HCT116 (cell line): Measurements from ENCODE around the gene TIAM2. TPM values are rescaled to one million over a fixed set of nuclear protein-coding genes. Genes with fewer than 3 reads are reported as not detected.

ENCODE experiments used
- ATAC-seq: fragments of 200-7000 bp; cut with Tn5 transposase; 2 replicates; pipeline ENCODE4 v1.9.1; 2020; ENCODE audit warnings: mild to moderate bottlenecking, moderate library complexity
- BruUV-seq: library from RNA; stranded (reverse); fragments of 400-500 nt; replicated peaks from 2 replicates; lab custom pipeline; 2021; lab: Mats Ljungman, UMichigan
- CTCF ChIA-PET: fragments of 300-600 bp; sonication (Branson Sonifier 250); formaldehyde crosslinking; loops from one replicate; lab custom pipeline; 2021; ENCODE audit warnings: antibody characterized with exemption; lab: Charles Lee
- POLR2A ChIA-PET: fragments of 300-600, 350-600 bp; sonication (Branson Sonifier 250); formaldehyde crosslinking; loops from one replicate; lab custom pipeline; 2021; ENCODE audit warnings: antibody characterized with exemption; lab: Charles Lee
- RAD21 ChIA-PET, 2 experiments: fragments of 300-600 bp; sonication (Branson Sonifier 250); formaldehyde crosslinking; loops; one replicate each; lab custom pipeline; 2023; ENCODE audit warnings: low total read pairs in 2 of 2; ENCODE audit not compliant: uncharacterized antibody in 2 of 2, unreplicated experiment in 2 of 2, low non-redundant PET in 1 of 2; lab: Charles Lee
- DNase-seq: peaks from one replicate; pipeline ENCODE4 v3.0.0-alpha.2; 2010; ENCODE audit warnings: low read depth, low spot score
- H2AFZ ChIP-seq: fragments of 200-600 bp; shearing (Covaris generic), sonication (generic); 2 replicates; pipeline ENCODE4 v1.6.1; 2017; ENCODE audit warnings: low read depth, mixed run types, mixed read lengths, antibody characterized with exemption, low read length; ENCODE audit not compliant: poor library complexity, severe bottlenecking
- H3K27ac ChIP-seq: 2 replicates; pipeline ENCODE4 v1.5.1; 2012; ENCODE audit warnings: low read depth, low read length
- H3K27me3 ChIP-seq: fragments of 200-600 bp; sonication (generic); 2 replicates; pipeline ENCODE4 v1.6.1; 2016; ENCODE audit warnings: mixed run types, low read length, mixed read lengths; ENCODE audit not compliant: insufficient read depth
- H3K36me3 ChIP-seq, 2 experiments: fragments of 200-500 bp in 1 of 2; fragments of 200-600 bp in 1 of 2; sonication (Bioruptor generic) in 1 of 2; sonication (generic) in 1 of 2; 2 replicates each; pipeline versions ENCODE4 v1.5.1 to v1.6.1; 2014 to 2016; ENCODE audit warnings: low read length in 2 of 2, inconsistent platforms in 1 of 2, mixed read lengths in 1 of 2, mixed run types in 1 of 2; ENCODE audit not compliant: insufficient read depth in 2 of 2, control insufficient read depth in 1 of 2
- H3K4me1 ChIP-seq, 2 experiments: fragments of 200-600 bp in 1 of 2; sonication (generic) in 1 of 2; 2 replicates each; pipeline versions ENCODE4 v1.5.1 to v1.6.1; 2012 to 2017; ENCODE audit warnings: low read length in 2 of 2, inconsistent platforms in 1 of 2, mild to moderate bottlenecking in 1 of 2, mixed read lengths in 1 of 2, mixed run types in 1 of 2, moderate library complexity in 1 of 2; ENCODE audit not compliant: insufficient read depth in 2 of 2, control insufficient read depth in 1 of 2
- H3K4me2 ChIP-seq: fragments of 200-600 bp; sonication (generic); 2 replicates; pipeline ENCODE4 v1.6.1; 2017; ENCODE audit warnings: mixed run types, low read length, mixed read lengths
- H3K4me3 ChIP-seq, 2 experiments: fragments of 200-600 bp in 1 of 2; sonication (generic) in 1 of 2; replicated peaks in 1 of 2; 2 replicates each; pipeline ENCODE4 v1.5.1; 2011 to 2016; ENCODE audit warnings: low read length in 2 of 2, control low read depth in 1 of 2, low read depth in 1 of 2, mild to moderate bottlenecking in 1 of 2, mixed read lengths in 1 of 2, mixed run types in 1 of 2
- H3K79me2 ChIP-seq: fragments of 200-600 bp; sonication (generic); 2 replicates; pipeline ENCODE4 v1.6.1; 2017; ENCODE audit warnings: mild to moderate bottlenecking, mixed run types, low read length, moderate library complexity, mixed read lengths; ENCODE audit not compliant: insufficient read depth
- H3K9ac ChIP-seq: fragments of 200-600 bp; sonication (generic); 2 replicates; pipeline ENCODE4 v1.6.1; 2016; ENCODE audit warnings: low read length, mixed read lengths
- H3K9me2 ChIP-seq: fragments of 200-600 bp; sonication (generic), shearing (Covaris generic); 2 replicates; pipeline ENCODE4 v1.6.1; 2017; ENCODE audit warnings: mixed run types, mild to moderate bottlenecking, moderate library complexity; ENCODE audit not compliant: insufficient read depth
- H3K9me3 ChIP-seq, 2 experiments: fragments of 200-500 bp in 1 of 2; fragments of 200-600 bp in 1 of 2; sonication (Bioruptor generic) in 1 of 2; sonication (generic) in 1 of 2; 2 replicates each; pipeline ENCODE4 v1.6.1; 2014 to 2017; ENCODE audit warnings: low read length in 2 of 2, mixed read lengths in 2 of 2, inconsistent platforms in 1 of 2, low read depth in 1 of 2, mild to moderate bottlenecking in 1 of 2, mixed run types in 1 of 2, moderate library complexity in 1 of 2; ENCODE audit not compliant: control insufficient read depth in 1 of 2, insufficient read depth in 1 of 2
- H4K20me1 ChIP-seq: fragments of 200-600 bp; sonication (generic), shearing (Covaris generic); 2 replicates; pipeline ENCODE4 v1.6.1; 2017; ENCODE audit warnings: mixed run types, mild to moderate bottlenecking, moderate library complexity; ENCODE audit not compliant: insufficient read depth
- ATF3 ChIP-seq: IDR thresholded peaks from 2 replicates; pipeline ENCODE4 v1.6.1; 2012
- CEBPB ChIP-seq: IDR thresholded peaks from 2 replicates; pipeline ENCODE4 v1.6.1; 2012; ENCODE audit warnings: low read depth
- CTCF ChIP-seq, 3 experiments: fragments of 200-600 bp in 1 of 3; sonication (generic) in 1 of 3; IDR thresholded peaks in 2 of 3; conservative IDR thresholded peaks in 1 of 3; 2 replicates each; pipeline ENCODE4 v1.5.1; 2012 to 2017; ENCODE audit warnings: low read depth in 2 of 3, low read length in 2 of 3, antibody characterized with exemption in 1 of 3, borderline replicate concordance in 1 of 3, control low read depth in 1 of 3, mild to moderate bottlenecking in 1 of 3, mixed read lengths in 1 of 3, mixed run types in 1 of 3, moderate library complexity in 1 of 3; ENCODE audit not compliant: insufficient read depth in 1 of 3
- ELF1 ChIP-seq: IDR thresholded peaks from 2 replicates; pipeline ENCODE4 v1.6.1; 2012; ENCODE audit warnings: low read depth, borderline replicate concordance
- EZH2phosphoT487 ChIP-seq: fragments of 200-600 bp; IDR thresholded peaks from 2 replicates; pipeline ENCODE4 v1.6.1; 2018; ENCODE audit warnings: antibody characterized with exemption, borderline replicate concordance
- FOSL1 ChIP-seq: IDR thresholded peaks from 2 replicates; pipeline ENCODE4 v1.6.1; 2012; ENCODE audit warnings: low read depth
- JUND ChIP-seq: IDR thresholded peaks from 2 replicates; pipeline ENCODE4 v1.6.1; 2012
- MAX ChIP-seq: IDR thresholded peaks from 2 replicates; pipeline ENCODE4 v1.6.1; 2012
- POLR2A ChIP-seq: IDR thresholded peaks from 2 replicates; pipeline ENCODE4 v1.7.0; 2011; ENCODE audit warnings: borderline replicate concordance; ENCODE audit not compliant: insufficient read depth, insufficient read length; ENCODE audit errors: extremely low read depth
- RAD21 ChIP-seq: IDR thresholded peaks from 2 replicates; pipeline ENCODE4 v1.6.1; 2012; ENCODE audit warnings: low read depth, mild to moderate bottlenecking
- SIN3A ChIP-seq: IDR thresholded peaks from 2 replicates; pipeline ENCODE4 v1.6.1; 2012; ENCODE audit warnings: low read depth
- SP1 ChIP-seq: IDR thresholded peaks from 2 replicates; pipeline ENCODE4 v1.6.1; 2012; ENCODE audit warnings: low read depth
- SRF ChIP-seq: IDR thresholded peaks from 2 replicates; pipeline ENCODE4 v1.6.1; 2012; ENCODE audit warnings: low read depth
- TCF7L2 ChIP-seq: IDR thresholded peaks from 2 replicates; pipeline ENCODE4 v1.7.0; 2011; ENCODE audit warnings: borderline replicate concordance, inconsistent platforms; ENCODE audit not compliant: insufficient read depth, insufficient read length; ENCODE audit errors: extremely low read depth
- YY1 ChIP-seq: IDR thresholded peaks from 2 replicates; pipeline ENCODE4 v1.6.1; 2011; ENCODE audit warnings: low read length, low read depth, moderate library complexity, mild to moderate bottlenecking; ENCODE audit not compliant: insufficient replicate concordance; ENCODE audit errors: extremely low read depth
- ZFX ChIP-seq: fragments of 450-650 bp; IDR thresholded peaks from 2 replicates; pipeline ENCODE4 v1.6.1; 2017
- ZNF274 ChIP-seq: fragments of 200-500 bp; sonication (Bioruptor generic); IDR thresholded peaks from 2 replicates; pipeline ENCODE4 v1.6.1; 2014; ENCODE audit warnings: mild to moderate bottlenecking, low read depth, low read length, inconsistent platforms
- intact Hi-C: fragments of 100-400 bp; cut with micrococcal nuclease; formaldehyde crosslinking; loops from 2 replicates; pipeline ENCODE4 v1.10.0; 2022
- total RNA-seq: library from RNA; stranded (reverse); gene quantifications from one replicate; pipeline ENCODE4 v1.2.1, GENCODE V29; 2021; ENCODE audit not compliant: unreplicated experiment
- TF ChIP-seq, protein P1 (sequence below): IDR thresholded peaks from 2 replicates; pipeline ENCODE4 v1.6.1; 2012; ENCODE audit warnings: low read depth
- TF ChIP-seq, protein P2 (sequence below): IDR thresholded peaks from 2 replicates; pipeline ENCODE4 v1.6.1; 2011; ENCODE audit warnings: mild to moderate bottlenecking, low read length, moderate library complexity; ENCODE audit not compliant: insufficient replicate concordance; ENCODE audit errors: extremely low read depth

Gene TIAM2
- total RNA-seq, 1 experiment from 2014 or later = 9.4 TPM

GRCh38 chr6:155107432-155108069 lies 112.4 kb downstream of the TIAM2 start:
- H3K36me3 ChIP-seq = no peaks in the 10 kb centered on the region
- peaks cover 0 to 4% of the 10 kb centered on the region in 2 experiments; a peak in 2 of 4 replicates for H3K4me1 ChIP-seq
- no peaks in the 10 kb centered on the region for H3K27me3 ChIP-seq
- ATAC-seq (no peak), DNase-seq (no peak)
- no peak overlapping the region for H3K9ac ChIP-seq
- no peak overlapping the region for H3K4me2 ChIP-seq
- no peak overlapping the region for H2AFZ ChIP-seq
- no peak overlapping the region for H3K27ac ChIP-seq
- no peak overlapping the region for H3K4me3 ChIP-seq
- ChIA-PET CTCF (no interaction called here), POLR2A (no interaction called here), RAD21 (no interaction called here)
- H3K9me3 ChIP-seq = no peaks in the 10 kb centered on the region
- H3K9me2 ChIP-seq = no peaks in the 10 kb centered on the region
- H4K20me1 ChIP-seq = no peaks in the 10 kb centered on the region
- TF ChIP-seq TCF7L2 (no peak), JUND (no peak), FOSL1 (no peak), MAX (no peak), YY1 (no peak), RAD21 (no peak), ZNF274 (no peak), CEBPB (no peak), SRF (no peak), SP1 (no peak), SIN3A (no peak), ATF3 (no peak), ELF1 (no peak), ZFX (no peak), EZH2phosphoT487 (no peak), CTCF (IDR thresholded peaks at IDR 0.05 in 2 of 3, conservative IDR thresholded peaks at IDR 0.05 in 1 of 3; ENCODE audit: borderline replicate concordance in 1 of 3, insufficient read depth in 1 of 3, low read depth in 2 of 3, low read length in 2 of 3) (no peak), POLR2A (no peak)
- TF ChIP-seq, protein P1, sequence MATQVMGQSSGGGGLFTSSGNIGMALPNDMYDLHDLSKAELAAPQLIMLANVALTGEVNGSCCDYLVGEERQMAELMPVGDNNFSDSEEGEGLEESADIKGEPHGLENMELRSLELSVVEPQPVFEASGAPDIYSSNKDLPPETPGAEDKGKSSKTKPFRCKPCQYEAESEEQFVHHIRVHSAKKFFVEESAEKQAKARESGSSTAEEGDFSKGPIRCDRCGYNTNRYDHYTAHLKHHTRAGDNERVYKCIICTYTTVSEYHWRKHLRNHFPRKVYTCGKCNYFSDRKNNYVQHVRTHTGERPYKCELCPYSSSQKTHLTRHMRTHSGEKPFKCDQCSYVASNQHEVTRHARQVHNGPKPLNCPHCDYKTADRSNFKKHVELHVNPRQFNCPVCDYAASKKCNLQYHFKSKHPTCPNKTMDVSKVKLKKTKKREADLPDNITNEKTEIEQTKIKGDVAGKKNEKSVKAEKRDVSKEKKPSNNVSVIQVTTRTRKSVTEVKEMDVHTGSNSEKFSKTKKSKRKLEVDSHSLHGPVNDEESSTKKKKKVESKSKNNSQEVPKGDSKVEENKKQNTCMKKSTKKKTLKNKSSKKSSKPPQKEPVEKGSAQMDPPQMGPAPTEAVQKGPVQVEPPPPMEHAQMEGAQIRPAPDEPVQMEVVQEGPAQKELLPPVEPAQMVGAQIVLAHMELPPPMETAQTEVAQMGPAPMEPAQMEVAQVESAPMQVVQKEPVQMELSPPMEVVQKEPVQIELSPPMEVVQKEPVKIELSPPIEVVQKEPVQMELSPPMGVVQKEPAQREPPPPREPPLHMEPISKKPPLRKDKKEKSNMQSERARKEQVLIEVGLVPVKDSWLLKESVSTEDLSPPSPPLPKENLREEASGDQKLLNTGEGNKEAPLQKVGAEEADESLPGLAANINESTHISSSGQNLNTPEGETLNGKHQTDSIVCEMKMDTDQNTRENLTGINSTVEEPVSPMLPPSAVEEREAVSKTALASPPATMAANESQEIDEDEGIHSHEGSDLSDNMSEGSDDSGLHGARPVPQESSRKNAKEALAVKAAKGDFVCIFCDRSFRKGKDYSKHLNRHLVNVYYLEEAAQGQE = no peak
- TF ChIP-seq, protein P2, sequence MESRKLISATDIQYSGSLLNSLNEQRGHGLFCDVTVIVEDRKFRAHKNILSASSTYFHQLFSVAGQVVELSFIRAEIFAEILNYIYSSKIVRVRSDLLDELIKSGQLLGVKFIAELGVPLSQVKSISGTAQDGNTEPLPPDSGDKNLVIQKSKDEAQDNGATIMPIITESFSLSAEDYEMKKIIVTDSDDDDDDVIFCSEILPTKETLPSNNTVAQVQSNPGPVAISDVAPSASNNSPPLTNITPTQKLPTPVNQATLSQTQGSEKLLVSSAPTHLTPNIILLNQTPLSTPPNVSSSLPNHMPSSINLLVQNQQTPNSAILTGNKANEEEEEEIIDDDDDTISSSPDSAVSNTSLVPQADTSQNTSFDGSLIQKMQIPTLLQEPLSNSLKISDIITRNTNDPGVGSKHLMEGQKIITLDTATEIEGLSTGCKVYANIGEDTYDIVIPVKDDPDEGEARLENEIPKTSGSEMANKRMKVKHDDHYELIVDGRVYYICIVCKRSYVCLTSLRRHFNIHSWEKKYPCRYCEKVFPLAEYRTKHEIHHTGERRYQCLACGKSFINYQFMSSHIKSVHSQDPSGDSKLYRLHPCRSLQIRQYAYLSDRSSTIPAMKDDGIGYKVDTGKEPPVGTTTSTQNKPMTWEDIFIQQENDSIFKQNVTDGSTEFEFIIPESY = no peak
- intact Hi-C loops = no loop called here
- BruUV-seq = no TSS peak
- no peaks in the 10 kb centered on the region for H3K79me2 ChIP-seq
